A549 (cell line): Measurements from ENCODE around the gene ZFPL1.

ENCODE experiments used
- BHLHE40 ChIP-seq: IDR thresholded peaks from 2 replicates; pipeline ENCODE4 v1.6.1; 2012; ENCODE audit warnings: low read depth, low read length, inconsistent platforms
- ESRRA ChIP-seq: fragments of 150-350 bp; IDR thresholded peaks from 2 replicates; pipeline ENCODE4 v1.6.1; 2014; ENCODE audit warnings: mild to moderate bottlenecking, low read length, borderline replicate concordance
- JUN ChIP-seq, 2 experiments: fragments of >200 bp; sonication (Bioruptor Twin); formaldehyde crosslinking; IDR thresholded peaks; 2 replicates in 1 of 2; 3 replicates in 1 of 2; pipeline ENCODE4 v1.6.1; 2016 to 2017
- JUNB ChIP-seq: fragments of >200 bp; sonication (Bioruptor Twin); formaldehyde crosslinking; IDR thresholded peaks from 2 replicates; pipeline ENCODE4 v1.6.1; 2016
- KDM5A ChIP-seq: fragments of 200-600 bp; sonication (generic); IDR thresholded peaks from 2 replicates; pipeline ENCODE4 v1.6.1; 2016; ENCODE audit warnings: antibody characterized with exemption, mild to moderate bottlenecking
- PHF8 ChIP-seq: fragments of 200-600 bp; sonication (generic); IDR thresholded peaks from 2 replicates; pipeline ENCODE4 v1.6.1; 2016; ENCODE audit warnings: low read depth, mild to moderate bottlenecking, antibody characterized with exemption, moderate library complexity, borderline replicate concordance
- POLR2A ChIP-seq: IDR thresholded peaks from 2 replicates; pipeline ENCODE4 v1.6.1; 2012; ENCODE audit warnings: mild to moderate bottlenecking, low read length
- RCOR1 ChIP-seq: fragments of 150-350 bp; IDR thresholded peaks from 2 replicates; pipeline ENCODE4 v1.6.1; 2014; ENCODE audit warnings: antibody characterized with exemption, low read length, low read depth
- SMC3 ChIP-seq: fragments of >200 bp; sonication (Bioruptor Twin); formaldehyde crosslinking; IDR thresholded peaks from 3 replicates; pipeline ENCODE4 v1.6.1; 2018; ENCODE audit warnings: inconsistent platforms
- ZSCAN20 ChIP-seq: fragments of 250-450 bp; sonication (Bioruptor Pico); IDR thresholded peaks from 2 replicates; pipeline ENCODE4 v1.8.0; 2022; ENCODE audit warnings: mild to moderate bottlenecking, moderate library complexity
- TF ChIP-seq, protein P1 (sequence below): fragments of >200 bp; sonication (Bioruptor Twin); formaldehyde crosslinking; IDR thresholded peaks from 3 replicates; pipeline ENCODE4 v1.5.1; 2016
- TF ChIP-seq, protein P2 (sequence below): fragments of >200 bp; sonication (Bioruptor Twin); formaldehyde crosslinking; IDR thresholded peaks from 3 replicates; pipeline ENCODE4 v1.6.1; 2016
- TF ChIP-seq, protein P3 (sequence below): fragments of 250-450 bp; sonication (Bioruptor Pico); IDR thresholded peaks from 2 replicates; pipeline ENCODE4 v1.5.0; 2021; ENCODE audit warnings: mild to moderate bottlenecking, moderate library complexity, borderline replicate concordance
- TF ChIP-seq, protein P4 (sequence below): fragments of 150-350 bp; IDR thresholded peaks from 2 replicates; pipeline ENCODE4 v1.6.1; 2014; ENCODE audit warnings: low read depth, mild to moderate bottlenecking, low read length

DNA sequence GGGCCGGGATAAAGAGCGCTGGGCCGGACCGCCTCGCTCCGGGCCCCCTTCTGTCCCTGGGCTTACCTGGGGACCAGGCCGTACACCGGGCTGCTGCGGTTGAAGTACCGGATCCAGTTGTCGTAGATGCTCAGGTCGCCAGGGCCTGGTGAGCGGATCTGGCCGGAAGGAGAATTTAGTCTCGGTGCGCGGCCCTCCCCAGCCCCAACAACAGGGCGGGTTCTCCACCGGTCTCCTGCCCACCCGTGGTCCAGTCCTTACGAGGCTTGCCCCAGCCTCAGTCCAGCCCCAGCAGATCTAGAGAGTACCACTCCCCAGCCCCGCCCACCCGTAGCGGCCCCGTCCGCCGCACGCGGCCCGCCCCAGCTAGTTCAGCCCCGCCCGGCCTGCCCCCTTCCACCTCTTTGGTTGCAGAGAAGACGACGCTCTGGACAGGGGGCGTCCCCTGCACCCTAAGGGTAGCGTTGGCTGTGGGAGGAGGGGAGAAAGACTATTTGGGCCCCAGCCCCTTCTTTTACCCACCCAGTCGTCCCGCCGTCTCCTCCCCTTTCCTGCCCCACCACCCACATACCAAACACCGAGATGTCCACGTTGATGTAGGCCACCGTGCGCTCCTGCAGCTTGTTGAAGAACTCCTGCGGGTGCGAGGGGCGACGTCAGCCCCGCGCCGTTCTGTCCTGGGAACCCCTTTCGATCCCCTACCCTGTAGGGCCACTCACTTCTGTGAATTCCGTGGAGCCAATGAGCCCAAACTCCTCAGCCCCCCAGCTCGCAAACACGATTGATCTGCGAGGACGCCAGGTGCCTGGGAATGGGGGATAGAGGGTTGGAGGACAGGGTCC lies 36.2 kb upstream of the ZFPL1 start:
- TF ChIP-seq, protein P1, sequence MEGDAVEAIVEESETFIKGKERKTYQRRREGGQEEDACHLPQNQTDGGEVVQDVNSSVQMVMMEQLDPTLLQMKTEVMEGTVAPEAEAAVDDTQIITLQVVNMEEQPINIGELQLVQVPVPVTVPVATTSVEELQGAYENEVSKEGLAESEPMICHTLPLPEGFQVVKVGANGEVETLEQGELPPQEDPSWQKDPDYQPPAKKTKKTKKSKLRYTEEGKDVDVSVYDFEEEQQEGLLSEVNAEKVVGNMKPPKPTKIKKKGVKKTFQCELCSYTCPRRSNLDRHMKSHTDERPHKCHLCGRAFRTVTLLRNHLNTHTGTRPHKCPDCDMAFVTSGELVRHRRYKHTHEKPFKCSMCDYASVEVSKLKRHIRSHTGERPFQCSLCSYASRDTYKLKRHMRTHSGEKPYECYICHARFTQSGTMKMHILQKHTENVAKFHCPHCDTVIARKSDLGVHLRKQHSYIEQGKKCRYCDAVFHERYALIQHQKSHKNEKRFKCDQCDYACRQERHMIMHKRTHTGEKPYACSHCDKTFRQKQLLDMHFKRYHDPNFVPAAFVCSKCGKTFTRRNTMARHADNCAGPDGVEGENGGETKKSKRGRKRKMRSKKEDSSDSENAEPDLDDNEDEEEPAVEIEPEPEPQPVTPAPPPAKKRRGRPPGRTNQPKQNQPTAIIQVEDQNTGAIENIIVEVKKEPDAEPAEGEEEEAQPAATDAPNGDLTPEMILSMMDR: no peak
- TF ChIP-seq PHF8 (no peak), ZSCAN20 (CRISPR knock-in tag) (no peak), JUNB (no peak), SMC3 (no peak), KDM5A (no peak), ESRRA (no peak), RCOR1 (no peak), POLR2A (no peak), JUN (IDR thresholded peaks at IDR 0.05) (no peak), BHLHE40 (no peak)
- TF ChIP-seq, protein P2, sequence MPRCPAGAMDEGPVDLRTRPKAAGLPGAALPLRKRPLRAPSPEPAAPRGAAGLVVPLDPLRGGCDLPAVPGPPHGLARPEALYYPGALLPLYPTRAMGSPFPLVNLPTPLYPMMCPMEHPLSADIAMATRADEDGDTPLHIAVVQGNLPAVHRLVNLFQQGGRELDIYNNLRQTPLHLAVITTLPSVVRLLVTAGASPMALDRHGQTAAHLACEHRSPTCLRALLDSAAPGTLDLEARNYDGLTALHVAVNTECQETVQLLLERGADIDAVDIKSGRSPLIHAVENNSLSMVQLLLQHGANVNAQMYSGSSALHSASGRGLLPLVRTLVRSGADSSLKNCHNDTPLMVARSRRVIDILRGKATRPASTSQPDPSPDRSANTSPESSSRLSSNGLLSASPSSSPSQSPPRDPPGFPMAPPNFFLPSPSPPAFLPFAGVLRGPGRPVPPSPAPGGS: no peak
- TF ChIP-seq, protein P3, sequence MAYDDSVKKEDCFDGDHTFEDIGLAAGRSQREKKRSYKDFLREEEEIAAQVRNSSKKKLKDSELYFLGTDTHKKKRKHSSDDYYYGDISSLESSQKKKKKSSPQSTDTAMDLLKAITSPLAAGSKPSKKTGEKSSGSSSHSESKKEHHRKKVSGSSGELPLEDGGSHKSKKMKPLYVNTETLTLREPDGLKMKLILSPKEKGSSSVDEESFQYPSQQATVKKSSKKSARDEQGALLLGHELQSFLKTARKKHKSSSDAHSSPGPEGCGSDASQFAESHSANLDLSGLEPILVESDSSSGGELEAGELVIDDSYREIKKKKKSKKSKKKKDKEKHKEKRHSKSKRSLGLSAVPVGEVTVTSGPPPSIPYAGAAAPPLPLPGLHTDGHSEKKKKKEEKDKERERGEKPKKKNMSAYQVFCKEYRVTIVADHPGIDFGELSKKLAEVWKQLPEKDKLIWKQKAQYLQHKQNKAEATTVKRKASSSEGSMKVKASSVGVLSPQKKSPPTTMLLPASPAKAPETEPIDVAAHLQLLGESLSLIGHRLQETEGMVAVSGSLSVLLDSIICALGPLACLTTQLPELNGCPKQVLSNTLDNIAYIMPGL (CRISPR knock-in tag): no peak
- TF ChIP-seq, protein P4, sequence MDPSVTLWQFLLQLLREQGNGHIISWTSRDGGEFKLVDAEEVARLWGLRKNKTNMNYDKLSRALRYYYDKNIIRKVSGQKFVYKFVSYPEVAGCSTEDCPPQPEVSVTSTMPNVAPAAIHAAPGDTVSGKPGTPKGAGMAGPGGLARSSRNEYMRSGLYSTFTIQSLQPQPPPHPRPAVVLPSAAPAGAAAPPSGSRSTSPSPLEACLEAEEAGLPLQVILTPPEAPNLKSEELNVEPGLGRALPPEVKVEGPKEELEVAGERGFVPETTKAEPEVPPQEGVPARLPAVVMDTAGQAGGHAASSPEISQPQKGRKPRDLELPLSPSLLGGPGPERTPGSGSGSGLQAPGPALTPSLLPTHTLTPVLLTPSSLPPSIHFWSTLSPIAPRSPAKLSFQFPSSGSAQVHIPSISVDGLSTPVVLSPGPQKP: no peak
